CD4-positive, alpha-beta T cell treated with Interleukin-17A for 1 hour (primary cell): ENCODE measurements around the gene AKT1S1.
A peak's percentile ranks its signal among the peaks of the same experiment; 100 is the strongest.

ENCODE experiments used
- DNase-seq: peaks from one replicate; pipeline ENCODE4 v3.0.0-alpha.2; 2020

AKT1S1 gene

GRCh38 chr19:49852631-49853126 lies 24.5 kb downstream of the AKT1S1 start:
- DNase-seq: no peak

GRCh38 chr19:49851456-49852259 lies 25.5 kb downstream of the AKT1S1 start:
- peak; percentile 46 for DNase-seq

GRCh38 chr19:49850487-49851342 lies 26.4 kb downstream of the AKT1S1 start, which contains the start of gene PTOV1:
PTOV1 (plus strand) TSS chr19:49851159.
- DNase-seq: peak; percentile 90

- DNase-seq: no peak
These were observed 27.0 kb downstream of the AKT1S1 start for GRCh38 chr19:49850221-49850486.

- no peak for DNase-seq
These were observed 27.5 kb downstream of the AKT1S1 start for GRCh38 chr19:49849433-49850220.

- no peak for DNase-seq
These were observed 28.2 kb downstream of the AKT1S1 start for GRCh38 chr19:49848938-49849337.

- peak; percentile 49 for DNase-seq
These were observed 29.1 kb downstream of the AKT1S1 start for GRCh38 chr19:49847731-49848696.

- no peak for DNase-seq
These were observed 30.7 kb downstream of the AKT1S1 start for GRCh38 chr19:49846408-49846807.

GRCh38 chr19:49845414-49845813 lies 31.7 kb downstream of the AKT1S1 start:
- DNase-seq: no peak

- DNase-seq: no peak
These were observed 32.7 kb downstream of the AKT1S1 start for GRCh38 chr19:49844138-49845095.

GRCh38 chr19:49843265-49843664 lies 33.9 kb downstream of the AKT1S1 start:
- DNase-seq: no peak

GRCh38 chr19:49840736-49841249 lies 36.4 kb downstream of the AKT1S1 start:
- no peak for DNase-seq

GRCh38 chr19:49840321-49840720 lies 36.8 kb downstream of the AKT1S1 start:
- no peak for DNase-seq

- DNase-seq: no peak
These were observed 37.4 kb downstream of the AKT1S1 start for GRCh38 chr19:49839713-49840112.

- DNase-seq: no peak
These were observed 38.1 kb downstream of the AKT1S1 start for GRCh38 chr19:49838885-49839588.

- DNase-seq: no peak
These were observed 39.7 kb downstream of the AKT1S1 start for GRCh38 chr19:49837425-49837824.

GRCh38 chr19:49837009-49837310 lies 40.2 kb downstream of the AKT1S1 start:
- DNase-seq: no peak

- no peak for DNase-seq
These were observed 40.8 kb downstream of the AKT1S1 start for GRCh38 chr19:49836176-49837008.

- no peak for DNase-seq
These were observed 41.6 kb downstream of the AKT1S1 start for GRCh38 chr19:49835562-49835961.
